GM21786 (cell line): Measurements from ENCODE around the gene JUN.
A peak's percentile ranks its signal among the peaks of the same experiment; 100 is the strongest.

Experiments
- ATAC-seq: cut with Tn5 transposase; IDR thresholded peaks from one replicate; pipeline ENCODE4 v1.9.1; 2021; ENCODE audit not compliant: unreplicated experiment

The JUN gene

DNA sequence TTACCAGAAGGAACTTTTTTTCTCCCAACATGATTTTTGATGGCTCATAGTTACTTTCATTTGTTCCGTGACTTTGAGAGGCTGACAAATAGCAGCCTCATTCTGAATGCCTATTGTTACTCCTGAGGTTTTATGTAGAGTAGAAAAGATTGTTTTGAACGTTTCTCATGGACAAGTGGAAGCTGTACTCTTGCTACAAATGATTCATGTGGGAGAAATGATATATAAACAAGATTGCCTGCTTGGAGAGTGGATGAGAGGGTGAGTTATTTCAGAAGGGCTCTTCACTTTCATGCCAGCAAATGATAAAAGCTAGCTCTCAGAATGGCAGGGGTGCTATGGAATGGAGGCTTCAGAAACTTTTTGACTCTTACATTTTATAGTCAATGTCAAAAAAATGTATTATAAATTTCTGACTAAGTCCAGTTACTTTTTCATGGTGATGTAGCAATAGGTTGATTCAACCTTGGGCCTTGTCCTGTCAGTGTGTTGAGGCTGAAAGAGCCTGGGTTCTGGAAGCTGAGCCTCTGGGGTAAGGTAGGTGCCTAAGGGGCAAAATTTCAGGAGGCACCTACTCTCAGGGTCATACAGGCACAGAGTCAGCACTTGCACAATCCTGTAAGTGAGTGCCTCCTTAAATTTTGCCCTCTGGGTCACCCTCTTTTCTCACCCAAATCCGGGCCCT, 19.4 kb downstream of the JUN start:
- ATAC-seq = no peak

DNA sequence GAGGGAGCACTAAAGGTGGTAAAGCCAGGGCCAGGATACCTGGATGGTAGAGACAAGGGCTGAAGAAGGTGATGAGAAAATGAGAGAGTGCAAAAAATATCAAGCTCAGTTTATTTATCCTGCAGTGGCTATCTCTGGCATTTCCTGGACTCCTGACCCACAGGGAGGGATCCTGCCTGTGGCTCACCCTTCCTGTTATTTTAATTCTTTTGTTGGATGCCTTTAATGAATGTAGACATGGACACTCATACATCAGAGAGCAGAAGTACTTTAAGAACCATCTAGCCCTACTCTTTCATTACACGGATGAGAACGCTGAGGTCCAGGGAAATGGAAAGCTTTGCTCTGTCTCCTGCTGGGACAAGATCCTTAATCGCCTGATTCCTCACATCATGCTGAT, 20.6 kb downstream of the JUN start:
- no peak for ATAC-seq

DNA sequence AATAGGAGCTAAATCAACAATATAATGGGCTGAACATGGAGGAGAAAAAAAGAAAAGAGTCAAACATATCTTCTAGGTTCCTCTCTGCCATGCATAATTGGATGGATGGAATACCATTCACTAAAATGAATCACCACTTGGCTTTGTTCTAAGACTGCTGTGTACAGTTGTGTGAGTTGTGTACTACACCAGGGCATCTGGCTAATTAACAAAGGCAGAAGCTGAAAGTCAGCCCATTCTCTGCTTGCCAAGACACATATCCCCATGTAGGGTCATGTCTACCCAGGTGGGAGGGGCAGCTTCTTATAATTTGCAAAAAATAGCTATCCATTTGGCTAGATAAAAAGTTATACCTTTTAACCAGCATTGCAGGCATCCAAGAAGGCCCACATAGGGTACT, 21.0 kb downstream of the JUN start:
- ATAC-seq = no peak

GRCh38 chr1:58755468-58755872, 28.4 kb downstream of the JUN start:
- ATAC-seq = peak; percentile 80

- no peak for ATAC-seq
Observed at GRCh38 chr1:58754683-58755467, 29.0 kb downstream of the JUN start.

DNA sequence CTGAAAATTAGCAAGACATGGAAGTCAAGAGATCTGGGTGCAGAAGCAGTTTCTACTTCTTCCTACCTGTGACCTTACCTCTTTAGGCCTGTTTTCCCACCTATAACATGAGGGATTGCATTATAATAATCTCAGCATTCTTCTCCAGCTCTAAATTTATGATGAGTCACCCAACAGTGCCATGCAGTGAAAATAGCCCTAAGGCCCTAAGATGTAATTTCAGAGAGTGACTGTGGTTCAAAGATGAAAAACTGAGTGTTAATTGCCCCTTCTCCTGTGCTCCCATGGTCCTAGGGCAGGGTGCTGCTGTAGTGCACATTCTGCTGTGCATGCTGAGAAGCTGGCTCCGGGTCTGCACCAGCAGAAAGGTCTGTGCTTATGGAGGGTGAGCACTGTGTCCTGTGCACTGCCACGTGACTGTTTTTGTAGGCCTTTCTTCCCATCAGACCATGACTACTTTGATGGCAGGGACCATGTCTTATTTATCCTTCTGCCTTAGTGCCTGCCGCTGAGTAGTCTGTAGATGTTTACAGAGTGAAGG, 29.7 kb downstream of the JUN start:
- ATAC-seq = no peak

DNA sequence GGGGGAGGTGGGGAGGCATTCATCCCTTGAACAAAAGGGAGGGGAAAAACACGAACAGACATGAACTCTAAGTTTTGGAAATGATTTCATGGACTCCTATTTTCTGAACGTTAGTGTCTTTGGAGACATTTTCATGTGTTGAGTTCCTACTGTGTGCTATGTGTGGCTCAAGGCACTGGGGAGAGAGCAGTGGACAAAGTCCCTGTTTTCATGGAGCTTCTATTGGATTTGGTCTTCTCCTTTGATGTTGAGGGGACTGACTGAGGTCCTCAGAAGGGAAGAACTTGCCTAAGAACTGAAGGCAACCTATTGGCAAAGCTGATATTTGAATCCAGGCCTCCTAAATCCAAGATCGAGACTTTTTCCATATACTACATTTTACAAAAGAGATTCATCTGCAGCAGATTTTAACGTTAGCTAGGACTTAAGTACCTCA, 30.4 kb downstream of the JUN start:
- ATAC-seq = no peak

DNA sequence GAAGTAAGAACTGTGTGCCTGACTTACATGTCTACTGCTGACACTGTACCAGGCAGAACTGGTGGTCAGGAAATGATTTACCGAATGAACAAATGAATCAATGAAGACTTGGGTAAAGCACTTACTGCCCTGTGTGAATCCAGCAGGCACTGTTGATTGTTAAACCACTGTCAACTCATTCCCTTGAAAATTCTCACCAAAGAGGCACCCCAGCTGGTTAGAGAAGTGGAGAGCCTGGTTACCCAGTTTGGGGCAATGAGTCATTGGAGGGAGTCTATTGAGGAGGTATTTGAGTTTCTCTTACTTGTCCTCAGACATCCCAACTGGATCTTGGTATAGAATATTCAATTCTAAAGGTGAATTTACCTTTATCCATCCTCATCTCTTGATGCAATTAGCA, 34.2 kb downstream of the JUN start:
- no peak for ATAC-seq

DNA sequence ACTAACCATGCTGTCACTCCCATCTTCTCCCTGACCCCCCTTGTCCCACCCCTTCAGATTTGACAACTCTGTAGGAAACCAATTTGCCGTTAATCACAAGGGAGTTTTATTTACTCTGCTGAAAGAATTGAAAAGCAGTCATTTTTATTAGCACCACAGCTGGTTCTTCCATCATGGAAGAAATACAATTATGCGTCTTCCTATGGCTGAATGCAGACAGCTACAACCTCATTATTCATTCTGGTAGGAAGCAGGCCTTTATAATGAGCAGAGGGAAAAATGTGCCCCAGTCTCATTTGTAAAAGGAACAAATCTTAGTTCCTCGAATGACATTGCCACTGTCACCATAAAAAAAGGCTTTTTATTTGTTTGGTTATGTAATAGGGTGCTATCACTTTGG, 35.2 kb downstream of the JUN start:
- ATAC-seq = no peak

DNA sequence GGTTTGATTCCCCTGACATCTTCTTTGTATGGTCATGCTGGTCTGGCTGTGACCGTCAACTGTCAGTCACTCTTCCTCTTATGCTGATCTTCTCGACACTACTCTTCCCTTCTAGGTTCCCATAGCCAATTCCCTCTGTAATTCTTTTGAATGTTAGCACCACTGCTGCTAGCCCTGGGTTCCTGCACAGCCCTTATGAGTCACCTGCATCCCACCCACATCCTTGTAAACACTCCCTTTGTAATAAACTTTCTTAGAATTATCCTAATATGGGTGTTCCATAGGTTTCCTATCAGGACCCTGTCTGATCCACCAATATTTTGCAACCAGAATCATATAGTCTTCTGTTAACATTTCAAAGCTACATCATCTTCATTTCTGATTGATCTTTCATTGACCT, 37.1 kb downstream of the JUN start:
- no peak for ATAC-seq

DNA sequence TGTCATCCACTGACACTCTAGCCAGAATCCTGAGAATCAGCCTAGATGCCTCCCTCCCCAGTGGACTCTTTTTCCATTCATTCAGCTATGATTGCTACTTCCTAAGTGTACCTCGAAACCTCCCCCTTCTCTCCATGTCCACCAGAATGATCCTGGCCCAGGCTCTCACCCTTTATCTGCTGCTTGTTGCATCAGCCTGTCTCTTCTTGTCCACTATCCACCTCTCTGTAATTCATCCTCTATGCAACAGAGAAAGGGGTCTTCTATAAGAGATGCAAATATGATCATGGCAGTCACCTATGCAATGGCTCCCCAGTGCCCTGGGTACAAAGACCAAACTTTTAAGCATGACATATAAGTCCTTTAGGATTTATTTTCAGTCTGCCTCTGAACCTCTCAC, 37.7 kb downstream of the JUN start:
- ATAC-seq = no peak

GRCh38 chr1:58745666-58746065, 38.2 kb downstream of the JUN start:
- no peak for ATAC-seq

GRCh38 chr1:58745117-58745516, 38.7 kb downstream of the JUN start:
- ATAC-seq = no peak

GRCh38 chr1:58741678-58742553, 41.9 kb downstream of the JUN start:
- no peak for ATAC-seq

DNA sequence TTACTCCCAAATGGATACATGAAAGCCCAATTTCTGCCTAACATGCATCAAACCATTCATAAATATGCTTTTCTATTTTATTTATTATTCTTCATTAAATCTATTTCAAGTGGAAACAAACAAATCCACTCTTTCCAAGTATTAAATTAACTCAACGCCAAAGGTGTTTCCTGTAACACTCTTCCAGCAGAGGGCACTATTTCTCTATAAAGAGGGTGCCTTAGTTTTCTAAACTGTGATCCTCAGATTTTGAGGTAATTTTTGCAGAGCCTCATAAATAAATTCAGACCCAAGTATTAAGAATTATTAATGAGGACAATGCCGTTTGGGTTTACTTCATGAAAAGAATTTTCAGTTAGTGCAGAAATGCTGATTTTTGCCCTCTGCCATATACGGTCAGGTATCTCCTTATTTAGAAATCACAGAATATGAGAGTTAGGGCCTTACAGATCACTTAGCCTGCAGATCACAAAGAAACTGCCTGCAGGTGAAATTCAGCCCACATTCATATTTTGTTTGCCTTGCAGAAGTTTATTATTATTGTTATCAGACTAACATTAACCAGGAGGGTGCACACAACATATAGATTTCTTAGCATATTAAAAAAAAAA, 43.9 kb downstream of the JUN start:
- ATAC-seq = no peak

GRCh38 chr1:58738876-58739275, 45.0 kb downstream of the JUN start:
- ATAC-seq = no peak

DNA sequence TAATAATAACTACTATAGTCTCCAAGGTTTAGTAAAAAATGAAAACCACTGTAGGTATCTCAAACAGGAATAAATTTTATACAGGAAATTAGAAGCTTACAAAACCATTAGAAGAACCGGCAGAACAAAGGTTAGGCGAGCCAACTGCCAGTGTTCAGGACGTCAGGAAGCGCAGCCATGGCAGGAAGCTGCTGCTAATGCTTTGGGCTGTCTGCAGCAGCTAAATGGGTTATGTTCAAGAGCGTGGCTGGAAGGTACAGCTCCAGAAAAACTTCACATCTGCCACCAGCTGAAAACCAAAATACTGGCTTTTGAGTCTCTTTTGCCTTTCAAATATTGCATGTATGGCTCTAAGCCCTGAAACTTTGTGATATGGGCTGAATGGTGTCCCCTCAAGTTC, 48.3 kb downstream of the JUN start:
- no peak for ATAC-seq

- ATAC-seq = no peak
Observed at GRCh38 chr1:58734630-58735029, 49.2 kb downstream of the JUN start.

GRCh38 chr1:58732087-58732775, 51.6 kb downstream of the JUN start:
- no peak for ATAC-seq
